Measurements from ENCODE around the gene TYMP.

The TYMP gene

GRCh38 chr22:50570861-50571260 is 41.0 kb upstream of the TYMP start:
- DNase-seq (ENCODE audit: low read depth, low spot score) = no peak
- TF ChIP-seq CTCF (IDR thresholded peaks at IDR 0.05; ENCODE audit: low read depth, low read length) = no peak
- H3K4me3 ChIP-seq (ENCODE audit: low read depth, low read length) = no peak overlapping the region
- in situ Hi-C loops (cut with HindIII; ENCODE audit: low sequenced_read_pairs) = no loop called here

- TF ChIP-seq CTCF (IDR thresholded peaks at IDR 0.05; ENCODE audit: low read depth, low read length) = no peak
- DNase-seq (ENCODE audit: low read depth, low spot score) = no peak
- in situ Hi-C loops (cut with HindIII; ENCODE audit: low sequenced_read_pairs) = no loop called here
- no peak overlapping the region for H3K4me3 ChIP-seq (ENCODE audit: low read depth, low read length)
These were observed 40.2 kb upstream of the TYMP start for GRCh38 chr22:50569896-50570535.

GRCh38 chr22:50569041-50569459 is 39.2 kb upstream of the TYMP start:
- in situ Hi-C loops (cut with HindIII; ENCODE audit: low sequenced_read_pairs) = no loop called here
- no peak overlapping the region for H3K4me3 ChIP-seq (ENCODE audit: low read depth, low read length)
- no peak for TF ChIP-seq CTCF (IDR thresholded peaks at IDR 0.05; ENCODE audit: low read depth, low read length)

GRCh38 chr22:50568626-50569025 is 38.8 kb upstream of the TYMP start:
- TF ChIP-seq CTCF (IDR thresholded peaks at IDR 0.05; ENCODE audit: low read depth, low read length) = no peak
- no peak for DNase-seq (ENCODE audit: low read depth, low spot score)
- no peak overlapping the region for H3K4me3 ChIP-seq (ENCODE audit: low read depth, low read length)
- in situ Hi-C loops (cut with HindIII; ENCODE audit: low sequenced_read_pairs) = no loop called here

More at GRCh38 chr22:50569041-50569459, 39.2 kb upstream of the TYMP start:
- DNase-seq (ENCODE audit: low read depth, low spot score) = no peak

GRCh38 chr22:50567721-50568252 is 38.0 kb upstream of the TYMP start:
- in situ Hi-C loops (cut with HindIII; ENCODE audit: low sequenced_read_pairs) = no loop called here

GRCh38 chr22:50564289-50564688 is 34.5 kb upstream of the TYMP start:
- in situ Hi-C loops (cut with HindIII; ENCODE audit: low sequenced_read_pairs) = no loop called here
- DNase-seq (ENCODE audit: low read depth, low spot score) = no peak
- H3K4me3 ChIP-seq (ENCODE audit: low read depth, low read length) = no peak overlapping the region
- no peak for TF ChIP-seq CTCF (IDR thresholded peaks at IDR 0.05; ENCODE audit: low read depth, low read length)

More at GRCh38 chr22:50567721-50568252, 38.0 kb upstream of the TYMP start:
- DNase-seq (ENCODE audit: low read depth, low spot score) = no peak
- TF ChIP-seq CTCF (IDR thresholded peaks at IDR 0.05; ENCODE audit: low read depth, low read length) = no peak
- no peak overlapping the region for H3K4me3 ChIP-seq (ENCODE audit: low read depth, low read length)

Data from astrocyte of the spinal cord (primary cell).